T47D (cell line): ENCODE data around the gene NPL.
A peak's percentile ranks its signal among the peaks of the same experiment; 100 is the strongest.

Source experiments
- DNase-seq, 2 experiments: peaks; one replicate each; pipeline versions ENCODE4 v3.0.0 to v3.0.0-alpha.2; 2011 to 2012; ENCODE audit warnings: low read depth in 1 of 2, low spot score in 1 of 2
- JUND ChIP-seq: IDR thresholded peaks from 2 replicates; pipeline ENCODE4 v1.6.1; 2012; ENCODE audit warnings: low read depth
- in situ Hi-C: cut with HindIII; loops from 2 replicates; pipeline ENCODE4 v1.10.0; 2016; ENCODE audit warnings: low sequenced_read_pairs, low pct_unique_long_range_greater_than_20kb

Gene NPL

GRCh38 chr1:182789138-182790076, at the start of gene NPL:
Gene NPL, plus strand, starts transcription at chr1:182789773. Its CDS starts 4,599 bp downstream, at chr1:182794372.
- peak; percentile 73 to 91 for DNase-seq
- no peak for TF ChIP-seq JUND
- in situ Hi-C loops: no loop called here

GRCh38 chr1:182740120-182740519, 49.5 kb upstream of the NPL start:
- in situ Hi-C loops: no loop called here
- DNase-seq: no peak
- no peak for TF ChIP-seq JUND

- in situ Hi-C loops: no loop called here
Measured at GRCh38 chr1:182742780-182743179, 46.8 kb upstream of the NPL start.

GRCh38 chr1:182752077-182752988, 37.2 kb upstream of the NPL start:
- TF ChIP-seq JUND: no peak
- in situ Hi-C loops: no loop called here
- no peak for DNase-seq

More at GRCh38 chr1:182742780-182743179, 46.8 kb upstream of the NPL start:
- DNase-seq: no peak
- TF ChIP-seq JUND: no peak

- no peak for DNase-seq
- TF ChIP-seq JUND: no peak
- in situ Hi-C loops: no loop called here
Measured at GRCh38 chr1:182754087-182754486, 35.5 kb upstream of the NPL start.

GRCh38 chr1:182754543-182755314, 34.8 kb upstream of the NPL start:
- in situ Hi-C loops: no loop called here
- no peak for DNase-seq
- TF ChIP-seq JUND: no peak

- no peak for DNase-seq
- no peak for TF ChIP-seq JUND
- in situ Hi-C loops: no loop called here
Measured at GRCh38 chr1:182755632-182756031, 33.9 kb upstream of the NPL start.

GRCh38 chr1:182756423-182756822, 33.1 kb upstream of the NPL start:
- TF ChIP-seq JUND: no peak
- in situ Hi-C loops: no loop called here
- no peak for DNase-seq

GRCh38 chr1:182761396-182762395, 27.9 kb upstream of the NPL start:
- TF ChIP-seq JUND: no peak
- DNase-seq: no peak
- in situ Hi-C loops: no loop called here

- in situ Hi-C loops: no loop called here
- DNase-seq: no peak
- no peak for TF ChIP-seq JUND
Measured at GRCh38 chr1:182762536-182762935, 27.0 kb upstream of the NPL start.
